Transverse colon (tissue), 4 donors: ENCODE measurements around the gene MFRP. TPM values are rescaled to one million over a fixed set of nuclear protein-coding genes. Genes with fewer than 3 reads are reported as not detected.
A peak's percentile ranks its signal among the peaks of the same experiment; 100 is the strongest.

Experiments
- DNase-seq: peaks from one replicate; pipeline ENCODE4 v3.0.0-alpha.2; 2019
- H3K27ac ChIP-seq, 4 donors: fragments of 200-600 bp; sonication (generic); 2 replicates each; pipeline ENCODE4 v1.5.1; 2016 to 2018; ENCODE audit warnings: inconsistent platforms in 4 of 4
- H3K27me3 ChIP-seq: fragments of 200-600 bp; sonication (generic); 2 replicates; pipeline ENCODE4 v1.5.1; 2017; ENCODE audit warnings: inconsistent platforms
- H3K36me3 ChIP-seq, 4 donors: fragments of 200-600 bp; sonication (generic); 2 replicates each; pipeline ENCODE4 v1.5.1; 2017 to 2019; ENCODE audit warnings: inconsistent platforms in 4 of 4
- H3K4me1 ChIP-seq, 4 donors: fragments of 200-600 bp; sonication (generic); 2 replicates each; pipeline ENCODE4 v1.5.1; 2017 to 2020; ENCODE audit warnings: inconsistent platforms in 4 of 4
- H3K4me3 ChIP-seq, 4 donors: fragments of 200-600 bp; sonication (generic); 1 replicate in 1 of 4; 2 replicates in 3 of 4; pipeline versions ENCODE4 v1.5.1 to v1.6.1; 2017 to 2019; ENCODE audit warnings: inconsistent platforms in 4 of 4
- H3K9me3 ChIP-seq, 2 donors: fragments of 200-600 bp; sonication (generic); 2 replicates each; pipeline ENCODE4 v1.5.1; 2017 to 2019; ENCODE audit warnings: inconsistent platforms in 2 of 2
- EP300 ChIP-seq: sonication (generic); formaldehyde crosslinking; IDR thresholded peaks from one replicate; pipeline ENCODE4 v1.6.1; 2017; ENCODE audit warnings: antibody characterized with exemption, low read depth
- POLR2A ChIP-seq: fragments of 450-650 bp; IDR thresholded peaks from one replicate; pipeline ENCODE4 v1.6.1; 2016; ENCODE audit warnings: antibody characterized with exemption, mild to moderate bottlenecking, moderate library complexity
- POLR2AphosphoS5 ChIP-seq, 3 donors: sonication (generic); formaldehyde crosslinking; IDR thresholded peaks; one replicate each; pipeline ENCODE4 v1.6.1; 2016; ENCODE audit warnings: antibody characterized with exemption in 3 of 3
- WGBS, 2 donors: methylation state at CpG; one replicate each; pipeline ENCODE4 v1.1.5; 2018; ENCODE audit warnings: low coverage in 1 of 2; 5-methylcytosine and 5-hydroxymethylcytosine counted together
- in situ Hi-C, 4 donors: fragments of 200-750 bp; cut with MboI; loops; one replicate each; pipeline versions ENCODE4 v1.15.0 to v1.15.1; 2017; ENCODE audit warnings: low sequenced_read_pairs in 3 of 4, low pct_ligation_motif_present in 1 of 4, low pct_unique_long_range_greater_than_20kb in 1 of 4
- intact Hi-C: fragments of 100-400 bp; cut with DNase I; formaldehyde crosslinking; loops from one replicate; pipeline ENCODE4 v1.15.1; 2023; ENCODE audit warnings: low total_unique reads
- total RNA-seq, 4 donors: library from RNA; depleted of rRNA; stranded (reverse); fragments of >200 nt; gene quantifications; one replicate each; pipeline ENCODE4 v1.1.0, GENCODE V29; 2016
- TF ChIP-seq, protein P1 (sequence below), 5 experiments: fragments of 200-600 bp in 3 of 5; fragments of 450-650 bp in 2 of 5; sonication (generic) in 3 of 5; IDR thresholded peaks; 1 replicate in 2 of 5; 2 replicates in 3 of 5; pipeline ENCODE4 v1.5.1; 2016 to 2017; ENCODE audit warnings: antibody characterized with exemption in 5 of 5, inconsistent platforms in 3 of 5, mild to moderate bottlenecking in 2 of 5, moderate library complexity in 1 of 5

Gene MFRP
- total RNA-seq, 4 donors from 2014 or later: 0.32 TPM; not detected in 3

DNA sequence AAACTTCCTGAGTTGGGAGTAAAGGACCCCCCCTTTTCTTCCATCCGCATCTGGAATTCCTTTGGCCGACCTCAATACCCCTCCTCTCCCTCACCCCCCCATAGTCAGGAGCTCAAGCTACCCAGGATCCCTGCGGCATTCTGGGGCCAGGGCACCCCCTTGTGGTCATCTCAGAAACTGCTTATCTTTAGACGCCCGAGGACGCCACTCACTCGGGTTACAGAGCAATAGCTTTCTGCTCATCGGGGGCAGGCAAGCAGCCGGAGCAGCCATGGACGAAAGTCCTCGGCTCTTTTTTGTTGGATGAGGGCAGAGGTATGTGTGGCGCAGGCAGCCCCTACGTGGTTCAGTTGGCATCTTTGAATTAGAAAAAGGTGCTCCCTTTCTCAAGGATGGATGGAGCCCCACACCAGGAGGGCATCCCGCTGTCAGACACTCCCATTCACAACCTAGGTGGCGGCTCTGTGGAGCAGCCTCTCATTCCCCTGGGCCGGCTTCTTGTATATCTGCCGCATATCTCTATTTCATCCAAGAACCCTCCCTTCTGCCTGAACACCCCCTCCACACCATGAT is 8.1 kb downstream of the MFRP start:
- H3K27ac ChIP-seq: peak overlapping the region; percentile 80 to 84 (median 82)
- in situ Hi-C loops (no loop called here), intact Hi-C loops (no loop called here)
- H3K4me1 ChIP-seq: peaks cover 23 to 68% (median 50%) of the 10 kb centered on the region in 4 donors
- WGBS, 2 donors: 18% methylated on average over 17 of the region's 17 CpGs; no CpG with 5 or more reads in 1 of the 2 donors
- no peaks in the 10 kb centered on the region for H3K9me3 ChIP-seq
- H3K27me3 ChIP-seq: peaks cover 37% of the 10 kb centered on the region
- peak overlapping the region in 1 of 4 donors; percentile 47 for H3K4me3 ChIP-seq
- TF ChIP-seq, protein P1, sequence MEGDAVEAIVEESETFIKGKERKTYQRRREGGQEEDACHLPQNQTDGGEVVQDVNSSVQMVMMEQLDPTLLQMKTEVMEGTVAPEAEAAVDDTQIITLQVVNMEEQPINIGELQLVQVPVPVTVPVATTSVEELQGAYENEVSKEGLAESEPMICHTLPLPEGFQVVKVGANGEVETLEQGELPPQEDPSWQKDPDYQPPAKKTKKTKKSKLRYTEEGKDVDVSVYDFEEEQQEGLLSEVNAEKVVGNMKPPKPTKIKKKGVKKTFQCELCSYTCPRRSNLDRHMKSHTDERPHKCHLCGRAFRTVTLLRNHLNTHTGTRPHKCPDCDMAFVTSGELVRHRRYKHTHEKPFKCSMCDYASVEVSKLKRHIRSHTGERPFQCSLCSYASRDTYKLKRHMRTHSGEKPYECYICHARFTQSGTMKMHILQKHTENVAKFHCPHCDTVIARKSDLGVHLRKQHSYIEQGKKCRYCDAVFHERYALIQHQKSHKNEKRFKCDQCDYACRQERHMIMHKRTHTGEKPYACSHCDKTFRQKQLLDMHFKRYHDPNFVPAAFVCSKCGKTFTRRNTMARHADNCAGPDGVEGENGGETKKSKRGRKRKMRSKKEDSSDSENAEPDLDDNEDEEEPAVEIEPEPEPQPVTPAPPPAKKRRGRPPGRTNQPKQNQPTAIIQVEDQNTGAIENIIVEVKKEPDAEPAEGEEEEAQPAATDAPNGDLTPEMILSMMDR (IDR thresholded peaks at IDR 0.05): peak; percentile 81 to 86 (median 86)
- TF ChIP-seq POLR2AphosphoS5 (IDR thresholded peaks at IDR 0.05): no peak
- DNase-seq: peak; percentile 76
- H3K36me3 ChIP-seq: no peaks in the 10 kb centered on the region

DNA sequence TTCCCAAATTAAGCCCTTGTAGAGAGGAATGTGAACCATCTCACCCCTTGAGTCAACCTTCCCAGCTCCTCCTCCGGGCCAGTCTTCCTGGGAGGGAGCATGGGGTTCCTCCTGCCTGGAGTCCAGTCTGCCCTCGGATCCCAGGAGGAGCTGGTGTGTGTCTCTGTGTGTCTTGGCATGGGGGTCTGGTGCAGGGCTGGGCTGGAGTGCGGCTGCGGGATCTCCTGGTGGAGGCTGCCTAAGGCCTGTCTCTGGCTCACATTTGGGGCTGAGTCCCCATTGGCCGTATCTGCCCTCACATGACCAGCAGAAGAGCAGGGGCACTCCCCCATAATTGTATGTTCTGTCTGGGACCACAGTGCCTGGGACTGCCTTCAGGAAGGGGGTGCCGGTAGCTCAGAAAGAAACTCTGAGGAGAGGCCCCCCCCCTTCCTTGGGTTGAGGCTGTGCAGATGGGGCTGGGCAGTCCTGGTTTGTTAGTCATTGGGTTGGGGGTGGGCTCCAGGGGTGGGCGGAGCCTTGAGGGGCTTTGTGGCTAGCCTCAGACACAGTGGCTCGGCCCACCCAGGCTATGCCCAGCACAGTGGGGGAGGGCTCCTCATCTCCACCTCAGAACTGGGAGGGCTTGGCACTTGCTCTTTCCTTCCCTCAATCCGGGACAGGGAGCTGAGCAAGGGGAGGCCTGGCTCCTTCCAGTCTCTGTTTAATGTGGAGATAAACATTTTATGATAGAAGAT is 8.8 kb downstream of the MFRP start:
- intact Hi-C loops: no loop called here
- H3K9me3 ChIP-seq: no peaks in the 10 kb centered on the region
- peaks cover 32% of the 10 kb centered on the region for H3K27me3 ChIP-seq
- no peak for DNase-seq
- H3K36me3 ChIP-seq: no peaks in the 10 kb centered on the region
- peak overlapping the region; percentile 61 to 84 (median 82) for H3K27ac ChIP-seq
- H3K4me3 ChIP-seq: no peak overlapping the region
- TF ChIP-seq EP300: no peak
- TF ChIP-seq, protein P1 (IDR thresholded peaks at IDR 0.05): no peak
- TF ChIP-seq POLR2AphosphoS5 (IDR thresholded peaks at IDR 0.05): no peak
- TF ChIP-seq POLR2A: no peak
- peaks cover 23 to 68% (median 50%) of the 10 kb centered on the region in 4 donors for H3K4me1 ChIP-seq
- 75% methylated on average over 6 of the region's 9 CpGs; no CpG with 5 or more reads in 1 of the 2 donors for WGBS, 2 donors
- in situ Hi-C loops: no loop called here

DNA sequence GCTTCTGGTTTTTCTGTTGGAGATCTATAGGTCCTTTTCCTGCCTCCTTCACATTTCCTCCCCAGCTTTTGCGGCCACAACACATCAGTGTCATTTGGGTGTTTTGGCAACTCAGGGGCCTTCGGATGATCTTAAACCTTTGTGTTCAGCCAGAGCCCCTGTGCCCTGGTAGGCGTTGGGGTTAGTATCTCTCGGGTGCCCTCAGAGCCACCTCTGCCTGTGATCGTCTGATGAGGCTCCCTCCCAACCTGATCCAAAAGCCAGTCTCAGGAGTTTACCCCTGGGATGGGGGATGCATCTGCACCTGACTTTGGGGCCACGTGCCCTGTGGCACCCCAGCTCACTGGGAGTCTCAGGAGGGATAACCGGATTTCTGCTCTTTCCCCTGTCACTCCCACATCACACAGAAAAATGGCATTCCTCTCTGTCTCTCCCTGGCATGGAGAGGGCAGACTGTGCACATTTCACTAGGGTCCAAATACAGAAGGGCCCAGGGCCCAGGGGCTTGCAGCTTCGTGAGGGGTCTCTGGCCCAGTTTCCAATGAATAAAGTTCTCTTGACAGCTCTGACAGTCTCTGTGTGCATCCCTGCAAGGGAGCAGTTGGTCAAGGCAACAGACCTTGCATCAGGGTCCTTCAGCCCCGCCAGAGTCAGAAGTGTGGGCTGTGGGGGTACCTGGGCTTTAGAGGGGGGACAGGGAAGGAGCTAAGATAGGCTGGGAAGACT is 9.6 kb downstream of the MFRP start:
- Histone ChIP-seq H3K27ac (peak overlapping the region; percentile 61 to 84 (median 82)), H3K27me3 (peaks cover 28% of the 10 kb centered on the region), H3K4me3 (no peak overlapping the region), H3K36me3 (no peaks in the 10 kb centered on the region), H3K9me3 (no peaks in the 10 kb centered on the region), H3K4me1 (peaks cover 23 to 68% (median 50%) of the 10 kb centered on the region in 4 donors)
- no peak for DNase-seq
- WGBS, 2 donors: 29 to 86% methylated on average over 1 to 9 of the region's 9 CpGs
- in situ Hi-C loops (no loop called here), intact Hi-C loops (no loop called here)
- TF ChIP-seq, protein P1 (IDR thresholded peaks at IDR 0.05): no peak
- TF ChIP-seq POLR2AphosphoS5 (IDR thresholded peaks at IDR 0.05) (no peak), EP300 (no peak), POLR2A (no peak)
